K562 (cell line): ENCODE measurements around the gene PLCB1. TPM values are rescaled to one million over a fixed set of nuclear protein-coding genes. Genes with fewer than 3 reads are reported as not detected.

ENCODE experiments used
- ATAC-seq: fragments of 200-7000 bp; cut with Tn5 transposase; 3 replicates; pipeline ENCODE4 v1.9.1; 2020; ENCODE audit warnings: moderate library complexity
- BruUV-seq: library from RNA; stranded (reverse); fragments of 400-500 nt; replicated peaks from 2 replicates; lab custom pipeline; 2021; lab: Mats Ljungman, UMichigan
- CTCF ChIA-PET: fragments of 300-600 bp; formaldehyde crosslinking; extraction: SDS; loops from one replicate; lab custom pipeline; 2021; ENCODE audit warnings: low intra/inter-chr PET ratio; lab: Yijun Ruan, JAX
- POLR2A ChIA-PET: fragments of 300-600, 350-650 bp; sonication (Branson Sonifier 250); formaldehyde crosslinking; extraction: SDS; loops from one replicate; lab custom pipeline; 2021; ENCODE audit warnings: antibody characterized with exemption, inconsistent platforms; lab: Yijun Ruan, JAX
- DNase-seq, 4 experiments: peaks; one replicate each; pipeline versions ENCODE4 v3.0.0 to v3.0.0-alpha.2; 2011 to 2018; ENCODE audit warnings: low spot score in 3 of 4, mixed read lengths in 3 of 4; ENCODE audit errors: extremely low read depth in 1 of 4
- FAIRE-seq: peaks from 2 replicates; lab custom pipeline; 2011; peaks lifted over from hg19 to GRCh38; lab: Jason Lieb, UNC
- H2AFZ ChIP-seq: 2 replicates; pipeline ENCODE4 v1.6.0; 2011; ENCODE audit warnings: low read depth, low read length, control low read depth, inconsistent platforms
- H3K27ac ChIP-seq: fragments of 200-600 bp; 3 replicates; pipeline ENCODE4 v1.8.0; 2011; ENCODE audit warnings: low read depth, mild to moderate bottlenecking, control low read depth, inconsistent platforms, low read length, moderate library complexity, mixed read lengths; ENCODE audit errors: extremely low read depth
- H3K27me3 ChIP-seq, 2 experiments: fragments of 300-600 bp in 1 of 2; 2 replicates in 1 of 2; 3 replicates in 1 of 2; pipeline versions ENCODE4 v1.6.0 to v1.8.0; 2011; ENCODE audit warnings: inconsistent platforms in 2 of 2, low read length in 2 of 2, mild to moderate bottlenecking in 1 of 2, mixed read lengths in 1 of 2, moderate library complexity in 1 of 2; ENCODE audit not compliant: control insufficient read depth in 2 of 2, insufficient read depth in 2 of 2
- H3K36me3 ChIP-seq: fragments of 300-600 bp; 3 replicates; pipeline ENCODE4 v1.8.0; 2011; ENCODE audit warnings: mild to moderate bottlenecking, low read length, inconsistent platforms; ENCODE audit not compliant: control insufficient read depth, insufficient read depth
- H3K4me1 ChIP-seq, 2 experiments: fragments of 200-600 bp in 1 of 2; replicated peaks in 1 of 2; 2 replicates in 1 of 2; 3 replicates in 1 of 2; pipeline versions ENCODE4 v1.5.1 to v1.8.0; 2011; ENCODE audit warnings: inconsistent platforms in 2 of 2, low read length in 2 of 2, mild to moderate bottlenecking in 1 of 2, mixed read lengths in 1 of 2, moderate library complexity in 1 of 2; ENCODE audit not compliant: control insufficient read depth in 2 of 2, insufficient read depth in 2 of 2
- H3K4me2 ChIP-seq: 2 replicates; pipeline ENCODE4 v1.6.1; 2011; ENCODE audit warnings: low read length, control low read depth, inconsistent platforms, mixed read lengths; ENCODE audit not compliant: insufficient read depth
- H3K4me3 ChIP-seq: fragments of 200-600 bp; sonication (generic), shearing (Covaris generic); 2 replicates; pipeline ENCODE4 v1.5.1; 2016; ENCODE audit warnings: control low read depth, inconsistent platforms
- H3K79me2 ChIP-seq: fragments of 200-600 bp; 3 replicates; pipeline ENCODE4 v1.8.0; 2011; ENCODE audit warnings: low read length, inconsistent platforms; ENCODE audit not compliant: control insufficient read depth, insufficient read depth
- H3K9ac ChIP-seq, 2 experiments: 2 replicates each; pipeline versions ENCODE4 v1.6.0 to v1.6.1; 2011; ENCODE audit warnings: low read depth in 2 of 2, low read length in 2 of 2, control low read depth in 1 of 2, inconsistent platforms in 1 of 2, mild to moderate bottlenecking in 1 of 2, mixed read lengths in 1 of 2; ENCODE audit not compliant: insufficient read depth in 1 of 2
- H3K9me1 ChIP-seq: one replicate; pipeline ENCODE4 v1.6.0; 2011; ENCODE audit warnings: inconsistent platforms, mild to moderate bottlenecking, low read length, moderate library complexity; ENCODE audit not compliant: control insufficient read depth, insufficient read depth
- H3K9me3 ChIP-seq: replicated peaks from 2 replicates; pipeline ENCODE4 v1.5.1; 2011; ENCODE audit warnings: low read depth, low read length, inconsistent platforms; ENCODE audit not compliant: control insufficient read depth, insufficient read depth
- H4K20me1 ChIP-seq: replicated peaks from 2 replicates; pipeline ENCODE4 v1.6.1; 2011; ENCODE audit warnings: low read length, inconsistent platforms, mixed read lengths; ENCODE audit not compliant: control insufficient read depth, insufficient read depth
- BACH1 ChIP-seq: fragments of 200-800 bp; sonication (Bioruptor generic); IDR thresholded peaks from 2 replicates; pipeline ENCODE4 v1.6.1; 2016; ENCODE audit warnings: missing genetic modification characterization, missing compliant biosample characterization
- C11orf30 ChIP-seq: fragments of 450-650 bp; IDR thresholded peaks from 2 replicates; pipeline ENCODE4 v1.6.1; 2016; ENCODE audit warnings: low read depth, mild to moderate bottlenecking
- CBFB ChIP-seq: sonication (generic); formaldehyde crosslinking; IDR thresholded peaks from 2 replicates; pipeline ENCODE4 v1.4.0; 2020; ENCODE audit warnings: mild to moderate bottlenecking, missing genetic modification reagents
- FOXJ3 ChIP-seq: sonication (generic); formaldehyde crosslinking; IDR thresholded peaks from 2 replicates; pipeline ENCODE4 v1.4.0; 2020; ENCODE audit warnings: mild to moderate bottlenecking, missing genetic modification reagents
- HNRNPL ChIP-seq: fragments of 200-400 bp; formaldehyde crosslinking; IDR thresholded peaks from 2 replicates; pipeline ENCODE4 v1.6.1; 2017; ENCODE audit warnings: low read depth, mild to moderate bottlenecking, low read length
- MAFF ChIP-seq: IDR thresholded peaks from 2 replicates; pipeline ENCODE4 v1.6.1; 2012; ENCODE audit warnings: low read length, improper control_type of control experiment
- MAFG ChIP-seq: fragments of 450-650 bp; conservative IDR thresholded peaks from 2 replicates; pipeline ENCODE4 v1.6.1; 2016; ENCODE audit warnings: missing genetic modification characterization, missing compliant biosample characterization
- MAFK ChIP-seq: IDR thresholded peaks from 2 replicates; pipeline ENCODE4 v1.6.1; 2011; ENCODE audit warnings: low read length, improper control_type of control experiment
- NFE2 ChIP-seq: IDR thresholded peaks from 2 replicates; pipeline ENCODE4 v1.6.1; 2014; ENCODE audit warnings: antibody characterized with exemption, low read depth
- NFE2L1 ChIP-seq: fragments of 450-650 bp; IDR thresholded peaks from 2 replicates; pipeline ENCODE4 v1.6.1; 2016; ENCODE audit warnings: missing genetic modification characterization, low read depth, mild to moderate bottlenecking, missing compliant biosample characterization, moderate library complexity, borderline replicate concordance
- SPI1 ChIP-seq: IDR thresholded peaks from 2 replicates; pipeline ENCODE4 v1.6.1; 2011; ENCODE audit warnings: low read depth, low read length, control low read depth, borderline replicate concordance
- ZKSCAN3 ChIP-seq: fragments of 250-450 bp; sonication (Bioruptor Pico); IDR thresholded peaks from 2 replicates; pipeline ENCODE4 v1.4.0; 2020
- ZNF24 ChIP-seq: fragments of 450-650 bp; IDR thresholded peaks from 2 replicates; pipeline ENCODE4 v1.6.1; 2016
- ZNF316 ChIP-seq: fragments of 450-650 bp; IDR thresholded peaks from 2 replicates; pipeline ENCODE4 v1.6.1; 2016
- WGBS: fragments of 100-300 bp; shearing (Covaris generic); methylation state at CpG from one replicate; pipeline ENCODE4 v1.1.6; 2016; ENCODE audit warnings: low coverage, mixed read lengths; ENCODE audit not compliant: insufficient coverage; ENCODE audit errors: missing lambda C conversion rate; 5-methylcytosine and 5-hydroxymethylcytosine counted together
- in situ Hi-C: fragments of 300-500 bp; cut with MboI; formaldehyde crosslinking; loops from 4 replicates; pipeline ENCODE4 v1.15.0; 2018; ENCODE audit warnings: inconsistent platforms, mixed read lengths
- intact Hi-C: fragments of 100-400 bp; cut with micrococcal nuclease; formaldehyde crosslinking; loops from 2 replicates; pipeline ENCODE4 v1.14.2; 2022
- polyA plus RNA-seq, 8 experiments: library from polyadenylated mRNA; depleted of rRNA in 4 of 8; stranded (reverse) in 5 of 8; unstranded in 3 of 8; fragments of >200 nt; fragmentation: Nextera tagmentation in 2 of 8; fragmentation: Illumina TruSeq in 1 of 8; extraction: Ambion mirVana in 2 of 8; extraction: Trizol in 1 of 8; gene quantifications; 2 replicates each; pipeline versions ENCODE4 v1.2.1 to v1.2.3, GENCODE V29; 2011 to 2014; ENCODE audit warnings: inconsistent platforms in 1 of 8, missing spikeins in 1 of 8
- total RNA-seq, 7 experiments: library from RNA; depleted of rRNA in 6 of 7; stranded (reverse); fragments of >200 nt in 6 of 7; fragmentation: Illumina TruSeq in 2 of 7; extraction: Trizol in 2 of 7; gene quantifications; 2 replicates each; pipeline versions ENCODE4 v1.2.1 to v1.2.3, GENCODE V29; 2011 to 2021; ENCODE audit warnings: low replicate concordance in 1 of 7
- TF ChIP-seq, protein P1 (sequence below): sonication (generic); formaldehyde crosslinking; IDR thresholded peaks from 2 replicates; pipeline ENCODE4 v1.9.0; 2022; ENCODE audit warnings: mild to moderate bottlenecking, missing genetic modification reagents
- TF ChIP-seq, protein P2 (sequence below): fragments of 450-650 bp; formaldehyde crosslinking; IDR thresholded peaks from 2 replicates; pipeline ENCODE4 v1.4.0; 2022; ENCODE audit warnings: missing genetic modification characterization
- TF ChIP-seq, protein P3 (sequence below): sonication (generic); formaldehyde crosslinking; IDR thresholded peaks from 2 replicates; pipeline ENCODE4 v1.8.0; 2023; ENCODE audit warnings: mild to moderate bottlenecking, missing genetic modification reagents
- TF ChIP-seq, protein P4 (sequence below): fragments of 450-650 bp; IDR thresholded peaks from 2 replicates; pipeline ENCODE4 v1.6.1; 2016; ENCODE audit warnings: mild to moderate bottlenecking

The PLCB1 gene
- total and polyA plus RNA-seq, 9 of the 15 experiments (the other 6 are each of a cell fraction or from before 2014, with no cell fraction given), result 0.34 to 3.1 (median 1.3) TPM

DNA sequence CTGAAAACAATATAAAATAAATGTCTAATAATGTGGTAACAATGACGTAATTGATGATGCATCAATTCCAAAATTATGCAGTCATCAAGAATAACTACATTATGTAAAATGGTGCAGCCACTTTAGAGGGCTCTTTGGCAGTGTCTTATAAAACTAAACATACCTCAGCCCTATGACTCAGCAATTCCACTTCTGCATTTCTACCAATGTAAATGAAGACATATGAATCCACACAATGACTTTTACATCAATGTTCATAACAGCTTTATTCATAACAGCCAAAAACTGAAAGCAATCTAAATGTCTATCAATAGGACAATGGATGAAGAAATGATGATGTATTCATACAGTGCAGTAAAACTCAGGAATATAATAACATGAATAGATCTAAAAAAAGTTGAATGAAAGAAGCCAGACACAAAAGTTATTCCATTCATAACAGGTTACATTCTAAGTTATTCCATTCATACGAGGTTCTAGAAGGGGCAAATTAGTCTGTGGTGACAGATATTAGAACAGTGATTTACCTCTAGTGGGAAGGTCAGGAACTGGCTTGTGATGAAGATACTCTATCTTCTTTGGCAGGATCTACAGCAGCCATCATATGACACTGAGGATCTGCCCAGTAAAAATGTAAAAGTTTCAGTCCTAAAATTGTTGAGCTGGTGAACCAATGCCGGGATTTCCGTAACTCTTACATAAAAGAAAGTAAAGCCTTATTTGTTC, 396.1 kb downstream of the PLCB1 start:
- no peaks in the 10 kb centered on the region for H4K20me1 ChIP-seq
- ATAC-seq (no peak), DNase-seq (no peak), FAIRE-seq (no peak)
- H3K79me2 ChIP-seq, result no peaks in the 10 kb centered on the region
- no peaks in the 10 kb centered on the region for H3K27me3 ChIP-seq
- H3K27ac ChIP-seq, result no peak overlapping the region
- ChIA-PET POLR2A (no interaction called here), CTCF (no interaction called here)
- H3K4me1 ChIP-seq, result no peaks in the 10 kb centered on the region
- BruUV-seq, result no TSS peak
- H3K4me2 ChIP-seq, result no peak overlapping the region
- in situ Hi-C loops (no loop called here), intact Hi-C loops (no loop called here)
- no peak overlapping the region for H3K9ac ChIP-seq
- no peak overlapping the region for H2AFZ ChIP-seq
- no peak overlapping the region for H3K4me3 ChIP-seq
- 0% methylated on average over 4 of the region's 4 CpGs for WGBS
- no peaks in the 10 kb centered on the region for H3K9me1 ChIP-seq
- no peaks in the 10 kb centered on the region for H3K36me3 ChIP-seq
- no peak for TF ChIP-seq HNRNPL
- peak; percentile 63 for TF ChIP-seq NFE2L1
- TF ChIP-seq ZNF24, result no peak
- no peak for TF ChIP-seq CBFB (CRISPR knock-in tag)
- TF ChIP-seq C11orf30, result peak; percentile 38; the same call in 1 of the 2 replicates
- TF ChIP-seq BACH1 (tag), result peak; percentile 65; the same call in 1 of the 2 replicates
- TF ChIP-seq SPI1, result peak; percentile 53; the same call in 1 of the 2 replicates
- TF ChIP-seq, protein P1, sequence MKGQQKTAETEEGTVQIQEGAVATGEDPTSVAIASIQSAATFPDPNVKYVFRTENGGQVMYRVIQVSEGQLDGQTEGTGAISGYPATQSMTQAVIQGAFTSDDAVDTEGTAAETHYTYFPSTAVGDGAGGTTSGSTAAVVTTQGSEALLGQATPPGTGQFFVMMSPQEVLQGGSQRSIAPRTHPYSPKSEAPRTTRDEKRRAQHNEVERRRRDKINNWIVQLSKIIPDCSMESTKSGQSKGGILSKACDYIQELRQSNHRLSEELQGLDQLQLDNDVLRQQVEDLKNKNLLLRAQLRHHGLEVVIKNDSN (CRISPR knock-in tag), result no peak
- no peak for TF ChIP-seq ZKSCAN3
- TF ChIP-seq ZNF316, result peak; percentile 40; the same call in 1 of the 2 replicates
- no peak for TF ChIP-seq FOXJ3 (CRISPR knock-in tag)
- peak; percentile 44; the same call in 1 of the 2 replicates for TF ChIP-seq MAFK
- TF ChIP-seq, protein P2, sequence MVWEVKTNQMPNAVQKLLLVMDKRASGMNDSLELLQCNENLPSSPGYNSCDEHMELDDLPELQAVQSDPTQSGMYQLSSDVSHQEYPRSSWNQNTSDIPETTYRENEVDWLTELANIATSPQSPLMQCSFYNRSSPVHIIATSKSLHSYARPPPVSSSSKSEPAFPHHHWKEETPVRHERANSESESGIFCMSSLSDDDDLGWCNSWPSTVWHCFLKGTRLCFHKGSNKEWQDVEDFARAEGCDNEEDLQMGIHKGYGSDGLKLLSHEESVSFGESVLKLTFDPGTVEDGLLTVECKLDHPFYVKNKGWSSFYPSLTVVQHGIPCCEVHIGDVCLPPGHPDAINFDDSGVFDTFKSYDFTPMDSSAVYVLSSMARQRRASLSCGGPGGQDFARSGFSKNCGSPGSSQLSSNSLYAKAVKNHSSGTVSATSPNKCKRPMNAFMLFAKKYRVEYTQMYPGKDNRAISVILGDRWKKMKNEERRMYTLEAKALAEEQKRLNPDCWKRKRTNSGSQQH, result no peak
- TF ChIP-seq MAFG (tag), result peak; percentile 72
- TF ChIP-seq MAFF, result peak; percentile 57; the same call in 1 of the 2 replicates
- TF ChIP-seq, protein P3, sequence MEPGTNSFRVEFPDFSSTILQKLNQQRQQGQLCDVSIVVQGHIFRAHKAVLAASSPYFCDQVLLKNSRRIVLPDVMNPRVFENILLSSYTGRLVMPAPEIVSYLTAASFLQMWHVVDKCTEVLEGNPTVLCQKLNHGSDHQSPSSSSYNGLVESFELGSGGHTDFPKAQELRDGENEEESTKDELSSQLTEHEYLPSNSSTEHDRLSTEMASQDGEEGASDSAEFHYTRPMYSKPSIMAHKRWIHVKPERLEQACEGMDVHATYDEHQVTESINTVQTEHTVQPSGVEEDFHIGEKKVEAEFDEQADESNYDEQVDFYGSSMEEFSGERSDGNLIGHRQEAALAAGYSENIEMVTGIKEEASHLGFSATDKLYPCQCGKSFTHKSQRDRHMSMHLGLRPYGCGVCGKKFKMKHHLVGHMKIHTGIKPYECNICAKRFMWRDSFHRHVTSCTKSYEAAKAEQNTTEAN (CRISPR knock-in tag), result no peak
- TF ChIP-seq, protein P4, sequence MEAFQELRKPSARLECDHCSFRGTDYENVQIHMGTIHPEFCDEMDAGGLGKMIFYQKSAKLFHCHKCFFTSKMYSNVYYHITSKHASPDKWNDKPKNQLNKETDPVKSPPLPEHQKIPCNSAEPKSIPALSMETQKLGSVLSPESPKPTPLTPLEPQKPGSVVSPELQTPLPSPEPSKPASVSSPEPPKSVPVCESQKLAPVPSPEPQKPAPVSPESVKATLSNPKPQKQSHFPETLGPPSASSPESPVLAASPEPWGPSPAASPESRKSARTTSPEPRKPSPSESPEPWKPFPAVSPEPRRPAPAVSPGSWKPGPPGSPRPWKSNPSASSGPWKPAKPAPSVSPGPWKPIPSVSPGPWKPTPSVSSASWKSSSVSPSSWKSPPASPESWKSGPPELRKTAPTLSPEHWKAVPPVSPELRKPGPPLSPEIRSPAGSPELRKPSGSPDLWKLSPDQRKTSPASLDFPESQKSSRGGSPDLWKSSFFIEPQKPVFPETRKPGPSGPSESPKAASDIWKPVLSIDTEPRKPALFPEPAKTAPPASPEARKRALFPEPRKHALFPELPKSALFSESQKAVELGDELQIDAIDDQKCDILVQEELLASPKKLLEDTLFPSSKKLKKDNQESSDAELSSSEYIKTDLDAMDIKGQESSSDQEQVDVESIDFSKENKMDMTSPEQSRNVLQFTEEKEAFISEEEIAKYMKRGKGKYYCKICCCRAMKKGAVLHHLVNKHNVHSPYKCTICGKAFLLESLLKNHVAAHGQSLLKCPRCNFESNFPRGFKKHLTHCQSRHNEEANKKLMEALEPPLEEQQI, result no peak
- TF ChIP-seq NFE2, result peak; percentile 63
- no peaks in the 10 kb centered on the region for H3K9me3 ChIP-seq
